ENCODE data around the gene RGS7BP. TPM values are rescaled to one million over a fixed set of nuclear protein-coding genes. Genes with fewer than 3 reads are reported as not detected.

RGS7BP gene
- total RNA-seq, 1 donor from 2014 or later = not detected

DNA sequence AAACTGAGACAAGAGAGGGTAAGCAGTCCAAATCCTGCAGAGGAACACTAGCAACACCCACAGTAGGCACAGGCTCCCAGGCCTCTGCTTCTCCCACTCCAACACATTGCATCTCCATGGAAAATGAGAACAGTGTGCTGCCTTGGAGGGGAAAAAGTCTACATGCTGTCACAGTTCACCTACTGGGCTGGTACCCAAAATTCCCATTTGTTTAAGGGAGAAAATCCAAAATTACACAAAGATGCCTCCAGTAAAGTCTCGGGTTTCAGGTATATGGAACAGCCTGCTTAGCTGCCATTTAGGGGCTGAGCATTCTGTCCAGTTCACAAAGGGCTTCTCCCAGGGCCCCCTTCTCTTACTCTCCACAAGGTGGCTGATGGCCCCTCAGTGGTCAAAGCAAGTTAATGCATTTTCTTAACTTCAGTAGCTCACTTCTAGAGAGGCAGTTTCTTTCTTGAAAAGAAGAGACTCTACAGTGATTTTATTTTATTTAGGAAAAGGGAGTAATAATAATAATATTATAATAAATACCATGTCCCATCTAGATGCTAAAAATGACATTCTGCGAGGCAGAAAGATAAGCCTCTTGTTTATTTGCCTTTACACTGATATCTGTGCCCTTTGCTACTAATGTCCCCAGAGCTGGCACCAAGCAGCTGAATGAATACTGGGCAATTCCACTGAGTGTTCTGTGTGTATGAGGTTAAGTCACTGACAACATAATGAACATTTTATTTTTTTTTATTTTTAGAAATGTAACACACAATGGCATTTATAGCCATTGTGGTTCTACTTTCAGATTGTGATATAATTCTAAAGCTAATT lies 89.4 kb downstream of the RGS7BP start:
- no peak for DNase-seq (ENCODE audit: low read depth)
- H3K4me3 ChIP-seq (ENCODE audit: low read depth, low read length) = no peak overlapping the region
- peak; percentile 60 for TF ChIP-seq CTCF (conservative IDR thresholded peaks at IDR 0.05; ENCODE audit: low read depth, low read length)

- TF ChIP-seq CTCF (conservative IDR thresholded peaks at IDR 0.05; ENCODE audit: low read depth, low read length) = no peak
- no peak for DNase-seq (ENCODE audit: low read depth)
- no peak overlapping the region for H3K4me3 ChIP-seq (ENCODE audit: low read depth, low read length)
These were observed 93.4 kb downstream of the RGS7BP start for GRCh38 chr5:64599226-64599625.

GRCh38 chr5:64603676-64604075 lies 97.9 kb downstream of the RGS7BP start:
- DNase-seq (ENCODE audit: low read depth) = no peak
- TF ChIP-seq CTCF (conservative IDR thresholded peaks at IDR 0.05; ENCODE audit: low read depth, low read length) = no peak
- H3K4me3 ChIP-seq (ENCODE audit: low read depth, low read length) = no peak overlapping the region

GRCh38 chr5:64606926-64607325 lies 101.1 kb downstream of the RGS7BP start:
- no peak for TF ChIP-seq CTCF (conservative IDR thresholded peaks at IDR 0.05; ENCODE audit: low read depth, low read length)
- H3K4me3 ChIP-seq (ENCODE audit: low read depth, low read length) = no peak overlapping the region
- DNase-seq (ENCODE audit: low read depth) = no peak

DNA sequence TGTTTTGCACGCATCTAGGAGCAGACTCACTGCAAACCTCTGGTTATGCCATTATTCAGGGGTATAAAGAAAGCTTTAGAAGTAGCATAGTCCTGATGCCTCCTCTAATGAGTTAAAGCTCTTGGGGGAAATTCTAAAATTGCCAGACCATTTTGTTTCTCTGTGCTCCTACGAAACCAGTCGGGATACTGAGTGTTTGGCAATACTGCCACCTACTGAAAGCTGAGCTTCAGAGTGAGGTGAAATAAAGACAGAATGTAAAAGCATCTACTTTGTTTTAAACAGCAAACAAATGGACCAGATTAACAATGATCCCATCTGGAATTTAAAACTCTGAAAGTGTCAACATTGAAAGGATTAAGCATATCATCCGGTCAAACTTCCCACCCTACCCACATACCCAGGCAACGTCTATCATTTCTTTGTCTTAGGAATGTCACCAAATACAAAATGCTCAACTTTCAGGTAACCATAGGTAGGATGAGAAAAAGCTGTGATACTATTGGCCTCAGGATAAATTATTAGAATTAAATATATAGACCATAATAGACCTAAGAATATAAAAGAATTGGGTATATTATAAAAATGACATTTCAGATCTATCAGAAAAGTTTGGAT lies 106.6 kb downstream of the RGS7BP start:
- TF ChIP-seq CTCF (conservative IDR thresholded peaks at IDR 0.05; ENCODE audit: low read depth, low read length) = peak; percentile 95
- peak; percentile 32 for DNase-seq (ENCODE audit: low read depth)
- no peak overlapping the region for H3K4me3 ChIP-seq (ENCODE audit: low read depth, low read length)

GRCh38 chr5:64615895-64616294 lies 110.1 kb downstream of the RGS7BP start:
- peak; percentile 16 for DNase-seq (ENCODE audit: low read depth)
- no peak overlapping the region for H3K4me3 ChIP-seq (ENCODE audit: low read depth, low read length)
- TF ChIP-seq CTCF (conservative IDR thresholded peaks at IDR 0.05; ENCODE audit: low read depth, low read length) = no peak

All from epithelial cell of proximal tubule (primary cell).